ENCODE measurements around the gene DGAT2L6.
A peak's percentile ranks its signal among the peaks of the same experiment; 100 is the strongest.

The DGAT2L6 gene

GRCh38 chrX:70141373-70141772 is 35.9 kb upstream of the DGAT2L6 start:
- TF ChIP-seq CTCF (IDR thresholded peaks at IDR 0.05; ENCODE audit: low read length) (no peak), EZH2 (IDR thresholded peaks at IDR 0.05; ENCODE audit: borderline replicate concordance, low read length) (no peak)
- Histone ChIP-seq H3K4me2 (ENCODE audit: low read length) (no peak overlapping the region), H3K79me2 (ENCODE audit: insufficient read depth, low read length) (no peaks in the 10 kb centered on the region), H3F3A (ENCODE audit: insufficient read depth, low read length) (no peaks in the 10 kb centered on the region), H4K20me1 (ENCODE audit: insufficient read depth, low read length) (no peaks in the 10 kb centered on the region), H3K27me3 (ENCODE audit: insufficient read depth, low read length) (no peaks in the 10 kb centered on the region), H3K36me3 (ENCODE audit: insufficient read depth, low read length) (peaks cover 4% of the 10 kb centered on the region; the same call in 1 of the 2 replicates), H3K27ac (ENCODE audit: low read depth, low read length, poor library complexity, severe bottlenecking) (no peak overlapping the region), H3K4me3 (ENCODE audit: low read depth, low read length, poor library complexity, severe bottlenecking) (no peak overlapping the region), H2AFZ (ENCODE audit: low read length) (no peak overlapping the region), H3K9me2 (ENCODE audit: low read depth, low read length) (no peaks in the 10 kb centered on the region), H3K9ac (ENCODE audit: low read length) (no peak overlapping the region), H3K4me1 (ENCODE audit: insufficient read depth, low read length, severe bottlenecking) (no peaks in the 10 kb centered on the region), H3K9me3 (ENCODE audit: low read length) (no peaks in the 10 kb centered on the region)

DNA sequence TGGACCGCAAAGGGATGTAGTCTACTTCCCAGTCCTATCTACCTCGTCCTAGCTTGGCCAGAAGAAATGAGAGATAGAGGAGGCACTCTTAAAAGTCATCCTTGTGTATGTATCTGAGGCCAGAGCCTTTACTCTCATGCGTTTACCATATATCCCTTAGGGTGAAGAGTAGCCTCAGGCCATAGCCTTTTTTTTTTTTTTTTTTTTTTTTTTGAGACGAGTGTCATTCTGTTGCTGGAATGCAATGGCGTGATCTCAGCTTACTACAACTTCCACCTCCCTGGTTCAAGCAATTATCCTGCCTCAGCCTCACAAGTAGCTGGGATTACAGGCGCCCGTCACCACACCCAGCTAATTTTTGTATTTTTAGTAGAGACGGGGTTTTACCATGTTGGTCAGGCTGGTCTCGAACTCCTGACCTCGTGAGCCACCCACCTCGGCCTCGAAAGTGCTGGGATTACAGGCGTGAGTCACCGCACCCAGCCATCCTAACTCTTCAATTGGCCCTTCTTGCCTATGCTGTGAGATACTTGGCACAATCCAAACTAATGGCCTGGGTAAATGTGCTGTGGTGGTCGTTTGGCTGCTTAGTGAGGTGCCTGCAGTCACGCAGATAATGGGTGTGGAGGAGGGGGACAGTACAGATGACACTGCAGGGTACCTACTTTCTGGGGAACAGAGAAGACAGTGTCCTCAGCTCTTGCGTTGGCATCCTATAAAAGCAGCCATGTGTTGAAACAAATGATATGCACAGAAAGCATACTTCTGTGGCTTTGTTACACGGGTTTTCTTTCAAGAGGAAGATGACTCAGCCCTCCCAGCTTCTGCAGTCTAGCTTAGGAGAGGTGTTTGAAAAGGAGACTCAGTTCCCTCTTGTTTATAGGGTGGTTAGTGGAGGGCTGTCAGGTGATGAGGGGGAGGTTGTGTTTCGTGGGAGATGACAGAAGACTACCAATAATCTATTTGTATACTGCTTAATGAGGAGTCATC is 10.4 kb upstream of the DGAT2L6 start:
- Histone ChIP-seq H3K4me2 (ENCODE audit: low read length) (no peak overlapping the region), H3K9ac (ENCODE audit: low read length) (no peak overlapping the region), H3K9me3 (ENCODE audit: low read length) (no peaks in the 10 kb centered on the region), H3K27ac (ENCODE audit: low read depth, low read length, poor library complexity, severe bottlenecking) (no peak overlapping the region), H3F3A (ENCODE audit: insufficient read depth, low read length) (no peaks in the 10 kb centered on the region), H3K4me1 (ENCODE audit: insufficient read depth, low read length, severe bottlenecking) (peaks cover 11% of the 10 kb centered on the region), H3K36me3 (ENCODE audit: insufficient read depth, low read length) (peaks cover 4% of the 10 kb centered on the region; the same call in 1 of the 2 replicates), H3K9me2 (ENCODE audit: low read depth, low read length) (no peaks in the 10 kb centered on the region), H2AFZ (ENCODE audit: low read length) (no peak overlapping the region), H3K27me3 (ENCODE audit: insufficient read depth, low read length) (no peaks in the 10 kb centered on the region), H4K20me1 (ENCODE audit: insufficient read depth, low read length) (no peaks in the 10 kb centered on the region), H3K4me3 (ENCODE audit: low read depth, low read length, poor library complexity, severe bottlenecking) (no peak overlapping the region), H3K79me2 (ENCODE audit: insufficient read depth, low read length) (no peaks in the 10 kb centered on the region)
- TF ChIP-seq EZH2 (IDR thresholded peaks at IDR 0.05; ENCODE audit: borderline replicate concordance, low read length) (no peak), CTCF (IDR thresholded peaks at IDR 0.05; ENCODE audit: low read length) (no peak)

- no peaks in the 10 kb centered on the region for H3F3A ChIP-seq (ENCODE audit: insufficient read depth, low read length)
Measured at GRCh38 chrX:70168238-70169188, 8.8 kb upstream of the DGAT2L6 start.

More at GRCh38 chrX:70168238-70169188, 8.8 kb upstream of the DGAT2L6 start:
- no peaks in the 10 kb centered on the region for H3K36me3 ChIP-seq (ENCODE audit: insufficient read depth, low read length)
- TF ChIP-seq EZH2 (IDR thresholded peaks at IDR 0.05; ENCODE audit: borderline replicate concordance, low read length) (no peak), CTCF (IDR thresholded peaks at IDR 0.05; ENCODE audit: low read length) (no peak)
- H3K4me2 ChIP-seq (ENCODE audit: low read length): peak overlapping the region; percentile 42; the same call in 1 of the 2 replicates
- H2AFZ ChIP-seq (ENCODE audit: low read length): no peak overlapping the region
- H3K9me2 ChIP-seq (ENCODE audit: low read depth, low read length): no peaks in the 10 kb centered on the region
- peak overlapping the region; percentile 25 for H3K4me3 ChIP-seq (ENCODE audit: low read depth, low read length, poor library complexity, severe bottlenecking)
- H3K27me3 ChIP-seq (ENCODE audit: insufficient read depth, low read length): no peaks in the 10 kb centered on the region
- peaks cover 11% of the 10 kb centered on the region for H3K4me1 ChIP-seq (ENCODE audit: insufficient read depth, low read length, severe bottlenecking)
- H3K27ac ChIP-seq (ENCODE audit: low read depth, low read length, poor library complexity, severe bottlenecking): no peak overlapping the region
- no peaks in the 10 kb centered on the region for H4K20me1 ChIP-seq (ENCODE audit: insufficient read depth, low read length)
- H3K79me2 ChIP-seq (ENCODE audit: insufficient read depth, low read length): no peaks in the 10 kb centered on the region
- H3K9me3 ChIP-seq (ENCODE audit: low read length): no peaks in the 10 kb centered on the region
- no peak overlapping the region; the same call in 1 of the 2 replicates for H3K9ac ChIP-seq (ENCODE audit: low read length)
